ENCODE data around the gene GALNT9.
"Not testable (repeated sequence)": the region's sequence is repeated elsewhere in the genome, so short reads cannot be mapped to it uniquely, and the experiment has no call there.

Gene GALNT9

GRCh38 chr12:132314516-132315233 lies 14.7 kb downstream of the GALNT9 start:
- no peak for DNase-seq (ENCODE audit: low spot score)

DNA sequence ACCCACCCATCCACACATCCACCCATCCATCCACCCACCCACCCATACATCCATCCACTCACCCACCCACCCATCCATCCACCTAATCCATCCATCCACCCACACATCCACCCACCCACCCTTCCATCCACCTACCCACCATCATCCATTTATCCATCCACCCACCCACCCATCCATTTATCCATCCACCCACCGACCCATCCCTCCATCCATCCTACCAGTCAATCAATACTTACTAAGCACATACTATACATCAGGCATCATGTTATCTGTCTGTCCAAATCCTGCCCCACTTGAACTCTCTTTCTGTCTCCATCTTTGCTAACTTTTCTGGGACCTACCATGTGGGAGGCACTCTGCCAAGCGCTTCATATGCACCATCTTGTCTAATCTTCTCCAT lies 15.4 kb downstream of the GALNT9 start:
- no peak for DNase-seq (ENCODE audit: low spot score)

DNA sequence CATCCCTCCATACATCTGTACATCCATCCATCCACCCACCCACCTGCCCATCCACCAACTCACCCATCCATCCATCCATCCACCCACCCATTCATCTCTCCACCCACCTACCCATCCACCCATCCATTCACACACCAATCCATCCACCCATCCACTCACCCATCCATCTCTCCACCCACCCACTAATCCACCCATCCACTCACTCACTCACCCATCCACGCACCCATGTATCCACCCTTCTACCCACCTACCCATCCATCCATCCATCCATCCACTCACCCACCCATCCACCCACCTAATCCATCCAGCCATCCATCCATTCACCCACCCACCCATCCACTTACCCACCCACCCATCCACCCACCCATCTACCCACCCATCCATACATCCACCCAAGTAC lies 16.2 kb downstream of the GALNT9 start:
- no peak for DNase-seq (ENCODE audit: low spot score)

DNA sequence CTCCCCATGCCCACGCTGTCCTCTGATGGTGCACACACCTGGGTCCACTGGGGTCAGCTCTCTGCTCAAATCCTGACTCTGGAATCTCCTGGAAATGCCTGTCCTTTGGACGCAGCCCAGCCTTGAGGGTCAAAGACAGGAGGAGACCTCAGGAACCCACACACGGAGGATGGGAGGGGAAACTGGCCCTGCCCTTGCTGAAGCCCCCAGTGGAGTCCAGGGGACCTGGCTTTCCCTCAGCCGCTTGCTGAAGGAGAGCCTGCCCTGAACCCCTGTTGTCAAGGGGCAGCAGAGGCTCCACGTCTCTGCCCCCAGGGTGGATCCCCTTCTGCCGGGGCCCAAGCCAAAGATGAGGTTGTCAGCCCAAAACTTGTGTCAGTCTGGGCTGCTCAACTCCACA lies 16.9 kb downstream of the GALNT9 start:
- DNase-seq (ENCODE audit: low spot score) = no peak

GRCh38 chr12:132311201-132311915 lies 18.0 kb downstream of the GALNT9 start:
- no peak for DNase-seq (ENCODE audit: low spot score)

DNA sequence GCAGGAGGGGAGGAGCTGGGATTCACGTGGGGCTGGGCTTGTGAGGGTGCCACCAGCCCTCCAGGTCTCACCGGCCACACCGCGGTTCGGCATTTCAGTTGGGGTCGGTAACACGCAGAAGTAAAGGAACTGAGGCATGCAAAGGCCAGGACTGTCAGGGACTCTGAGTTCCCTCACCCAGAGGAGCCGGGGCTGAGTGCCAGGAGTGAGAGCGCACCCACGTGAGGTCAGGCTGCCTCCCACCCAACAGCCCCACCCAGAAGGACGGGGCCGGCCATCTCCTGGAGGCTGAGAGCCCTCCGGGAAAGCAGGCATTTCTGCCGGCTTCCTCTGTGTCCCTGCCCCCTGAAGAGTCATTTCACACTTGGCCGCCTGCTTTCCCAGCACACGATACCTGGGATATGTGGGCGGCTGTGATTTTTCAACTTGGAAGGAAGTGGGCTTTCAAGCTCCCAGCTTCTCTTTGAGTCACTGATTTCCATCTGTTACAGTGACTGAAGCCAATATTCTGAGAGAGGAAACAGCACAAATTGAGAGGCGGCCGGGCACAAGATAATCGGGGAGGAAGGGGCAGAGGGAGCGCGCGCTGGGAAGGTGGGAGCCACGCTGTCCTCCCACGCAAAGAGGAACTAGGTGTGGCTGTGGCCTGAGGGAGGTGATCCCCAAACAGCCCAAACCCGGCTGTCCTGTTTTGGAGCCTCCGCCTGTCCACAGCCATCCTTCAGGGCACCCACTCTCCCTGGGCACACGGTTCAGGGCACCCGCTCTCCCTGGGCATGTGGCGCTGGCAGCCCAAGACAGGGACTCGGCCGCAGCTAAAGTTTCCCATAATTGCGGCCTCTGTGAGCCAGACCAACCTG lies 19.0 kb downstream of the GALNT9 start:
- DNase-seq (ENCODE audit: low spot score) = no peak

DNA sequence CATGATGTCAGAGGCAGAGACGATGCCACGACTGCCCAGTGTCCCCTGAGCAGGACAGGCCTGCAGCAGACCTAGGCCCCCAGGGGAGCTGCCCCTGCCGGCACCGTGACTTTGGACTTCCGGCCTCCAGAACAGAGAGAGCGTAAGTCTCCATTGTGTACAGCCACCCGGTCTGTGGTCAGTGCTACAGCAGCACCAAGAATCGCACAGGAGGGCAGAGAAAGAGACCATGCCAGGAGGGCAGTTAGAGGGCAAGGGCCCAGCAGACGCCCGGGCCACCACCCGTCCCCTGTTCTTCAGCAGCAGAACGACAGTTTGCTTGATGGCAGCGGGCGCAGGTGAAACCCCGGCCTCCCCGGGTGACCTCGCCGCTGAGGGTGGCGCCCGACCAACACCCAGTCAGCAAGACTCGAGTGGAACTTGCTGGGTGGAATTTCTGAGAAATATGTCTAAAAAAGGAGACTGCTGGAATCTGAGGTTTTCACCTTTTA lies 19.7 kb downstream of the GALNT9 start:
- DNase-seq (ENCODE audit: low spot score) = no peak

DNA sequence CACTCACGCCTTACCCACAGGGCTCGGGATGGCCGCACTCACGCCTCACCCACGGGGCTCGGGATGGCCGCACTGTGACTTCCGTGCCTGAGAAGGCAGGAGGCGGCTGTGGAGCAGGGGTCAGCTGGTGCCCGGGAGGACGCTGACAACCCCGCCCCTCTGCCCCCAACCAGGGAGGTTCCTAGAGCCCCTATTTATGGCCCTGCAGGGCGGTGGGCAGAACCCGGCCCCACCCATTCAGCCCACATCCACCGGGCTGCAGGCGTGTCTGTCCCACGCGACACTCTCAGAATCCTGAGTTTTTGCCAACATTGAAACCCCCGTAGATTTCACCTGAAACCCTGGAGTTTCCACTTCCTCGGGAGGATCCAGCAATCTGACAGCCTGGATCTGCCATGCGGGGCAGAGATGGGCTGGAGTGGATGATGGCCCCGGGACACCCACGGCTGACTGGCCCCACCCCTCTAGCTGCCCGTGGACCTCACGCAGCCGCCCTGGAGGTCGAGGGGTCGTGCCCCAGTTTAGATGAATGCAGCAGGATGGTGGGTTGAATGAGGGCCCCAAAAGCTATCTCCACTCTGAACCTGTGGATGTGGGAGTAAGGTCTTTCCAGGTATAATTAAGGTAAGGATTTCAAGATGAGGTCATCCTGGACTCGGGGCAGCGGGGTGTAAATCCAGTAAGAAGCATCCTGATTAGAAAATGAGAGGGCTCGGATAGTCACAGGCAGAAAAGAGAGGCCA lies 20.4 kb downstream of the GALNT9 start:
- no peak for DNase-seq (ENCODE audit: low spot score)

DNA sequence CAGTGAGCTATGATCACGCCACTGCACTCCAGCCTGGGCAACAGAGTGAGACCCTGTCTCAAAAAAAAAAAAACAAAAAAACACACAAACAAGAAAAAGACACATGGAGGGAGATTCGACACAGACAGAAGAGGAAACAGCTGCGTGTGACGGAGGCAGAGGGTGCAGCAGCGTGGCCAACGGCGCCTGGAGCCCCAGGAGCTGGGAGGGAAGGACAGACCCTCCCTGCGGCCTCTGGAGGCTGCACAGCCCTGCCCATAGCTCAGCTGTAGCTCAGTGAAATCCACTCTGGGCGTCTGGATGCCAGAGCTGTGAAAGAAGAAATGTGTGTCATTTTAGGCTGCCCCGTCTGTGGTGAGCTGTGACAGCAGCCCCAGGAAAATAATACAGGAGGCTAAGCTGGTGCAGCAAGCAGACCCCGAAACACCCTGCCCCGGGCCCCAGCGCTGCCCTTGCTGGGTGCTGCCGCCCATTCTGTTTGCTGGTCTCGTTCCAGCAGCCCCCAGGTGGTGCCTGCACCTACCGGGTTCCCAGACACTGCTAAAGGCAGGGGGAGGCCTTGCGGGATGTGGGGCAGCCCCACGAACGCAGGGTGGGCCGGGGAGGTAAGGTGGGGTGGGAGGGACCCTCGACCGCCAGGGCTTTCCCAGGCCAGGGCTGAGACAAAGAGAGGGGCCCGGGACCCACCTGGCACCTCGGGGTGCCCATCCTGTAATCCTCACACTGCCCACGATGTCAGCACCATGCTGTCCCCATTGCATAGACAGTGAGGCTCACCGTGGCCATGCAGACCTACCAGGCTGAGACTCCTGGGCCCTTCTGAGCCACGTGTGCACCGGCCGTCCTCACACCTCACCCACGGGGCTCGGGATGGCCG lies 21.2 kb downstream of the GALNT9 start:
- no peak for DNase-seq (ENCODE audit: low spot score)

- DNase-seq (ENCODE audit: low spot score) = no peak
These were observed 22.6 kb downstream of the GALNT9 start for GRCh38 chr12:132306885-132307191.

DNA sequence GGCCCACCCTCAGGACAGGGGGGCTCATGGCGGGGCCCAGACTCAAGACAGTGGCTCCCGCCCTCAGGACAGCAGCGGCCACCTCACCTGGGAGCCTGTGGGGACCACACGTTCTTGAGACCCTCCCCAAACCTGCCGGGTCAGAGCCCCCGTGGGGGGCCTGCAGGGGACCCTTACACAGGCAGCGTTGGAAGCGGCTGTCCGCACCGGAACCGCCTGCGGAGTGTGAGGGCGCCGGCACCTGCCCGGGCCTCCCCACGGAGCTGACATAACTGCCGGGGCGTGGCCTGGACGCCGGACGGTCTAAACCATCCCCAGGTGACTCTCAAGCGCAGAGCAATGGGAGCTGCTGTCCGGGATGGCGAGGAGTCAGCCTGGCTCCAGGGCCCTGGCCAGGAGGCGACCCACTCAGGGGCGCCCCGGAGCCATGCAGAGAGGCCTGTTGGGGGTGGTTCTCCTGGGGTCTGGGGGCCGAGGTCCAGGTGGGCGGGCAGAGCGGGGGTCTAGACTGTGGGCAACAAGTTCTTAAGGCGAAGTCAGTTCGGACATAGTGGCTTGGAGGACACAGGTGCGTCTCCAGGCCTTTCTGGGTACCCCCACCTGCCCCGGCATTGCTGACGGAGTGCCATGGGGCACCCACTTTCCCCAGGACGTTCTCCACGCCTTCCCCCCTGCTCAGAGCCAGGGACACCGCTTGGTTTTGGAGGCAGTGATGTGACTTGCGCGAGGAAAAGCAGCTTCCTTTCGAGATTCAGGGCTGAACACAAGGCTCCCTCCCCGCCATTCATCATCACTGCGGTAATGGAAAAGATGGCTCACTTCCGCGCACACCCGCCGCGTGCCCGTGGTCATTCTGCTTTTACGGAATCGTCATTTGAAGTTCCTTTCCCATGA lies 23.2 kb downstream of the GALNT9 start:
- no peak for DNase-seq (ENCODE audit: low spot score)

- DNase-seq (ENCODE audit: low spot score) = no peak
These were observed 23.8 kb downstream of the GALNT9 start for GRCh38 chr12:132305560-132305966.

DNA sequence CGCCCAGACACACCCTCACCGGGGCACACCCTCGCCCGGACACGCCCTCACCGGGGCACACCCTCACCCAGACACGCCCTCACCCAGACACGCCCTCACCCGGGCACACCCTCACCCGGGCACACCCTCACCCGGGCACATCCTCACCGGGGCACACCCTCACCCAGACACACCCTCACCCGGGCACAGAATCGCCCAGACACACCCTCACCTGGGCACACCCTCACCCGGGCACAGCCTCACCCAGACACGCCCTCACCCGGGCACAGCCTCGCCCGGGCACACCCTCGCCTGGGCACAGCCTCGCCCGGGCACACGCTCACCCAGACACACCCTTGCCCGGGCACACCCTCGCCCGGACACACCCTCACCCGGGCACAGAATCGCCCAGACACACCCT lies 24.5 kb downstream of the GALNT9 start:
- not testable (repeated sequence) for DNase-seq (ENCODE audit: low spot score)

DNA sequence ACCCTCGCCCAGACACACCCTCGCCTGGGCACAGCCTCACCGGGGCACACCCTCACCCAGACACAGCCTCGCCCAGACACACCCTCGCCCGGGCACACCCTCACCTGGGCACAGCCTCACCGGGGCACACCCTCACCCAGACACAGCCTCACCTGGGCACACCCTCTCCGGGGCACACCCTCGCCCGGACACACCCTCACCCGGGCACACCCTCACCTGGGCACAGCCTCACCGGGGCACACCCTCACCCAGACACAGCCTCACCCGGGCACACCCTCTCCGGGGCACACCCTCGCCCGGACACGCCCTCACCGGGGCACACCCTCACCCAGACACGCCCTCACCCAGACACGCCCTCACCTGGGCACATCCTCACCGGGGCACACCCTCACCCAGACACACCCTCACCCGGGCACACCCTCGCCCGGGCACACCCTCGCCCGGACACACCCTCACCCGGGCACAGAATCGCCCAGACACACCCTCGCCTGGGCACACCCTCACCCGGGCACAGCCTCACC lies 25.5 kb downstream of the GALNT9 start:
- DNase-seq (ENCODE audit: low spot score) = not testable (repeated sequence)

GRCh38 chr12:132302466-132303358 lies 26.7 kb downstream of the GALNT9 start:
- DNase-seq (ENCODE audit: low spot score) = no peak

DNA sequence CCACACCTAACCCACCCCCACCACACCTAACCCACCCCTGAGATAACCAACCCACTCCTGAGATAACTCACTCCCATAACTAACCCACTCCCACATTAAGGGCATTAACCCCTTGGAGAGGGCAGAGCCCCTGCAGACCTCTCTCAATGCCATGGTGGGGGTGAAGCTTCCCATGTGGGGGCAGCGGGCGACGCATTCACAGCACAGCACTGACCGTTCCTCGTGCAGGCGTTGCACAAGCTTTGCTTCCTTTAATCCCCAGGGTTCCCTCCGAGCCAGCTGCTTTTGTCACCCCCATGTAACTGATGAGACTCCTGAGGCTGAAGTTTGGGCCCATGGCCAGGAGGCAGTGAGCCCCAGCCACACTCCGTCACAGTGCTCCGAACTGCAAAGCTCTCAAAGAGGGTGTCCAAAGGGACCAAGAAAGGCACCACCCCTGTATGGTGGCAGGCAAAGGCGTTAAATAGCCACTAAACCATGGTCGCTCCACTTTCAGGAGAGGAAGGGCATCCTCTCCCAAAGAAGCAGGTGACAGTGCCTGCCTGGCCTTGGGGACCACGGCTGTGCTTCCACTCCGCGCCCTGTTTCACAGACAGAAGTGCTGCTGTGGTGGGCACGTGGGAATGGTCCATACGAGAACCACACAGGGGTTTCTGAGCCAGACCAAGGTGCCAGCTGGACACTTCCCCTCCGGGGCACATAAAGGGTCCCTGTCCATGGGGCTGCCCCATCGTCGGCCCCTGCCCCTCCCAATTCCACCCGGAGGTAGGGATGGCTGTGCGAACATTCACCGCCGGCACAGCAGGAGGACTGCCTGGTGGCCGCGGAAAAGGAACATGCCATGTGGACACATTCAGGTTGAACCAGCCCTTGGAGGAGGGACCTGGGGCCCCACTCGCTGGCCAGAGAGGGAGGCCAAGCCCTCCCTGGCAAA lies 28.3 kb downstream of the GALNT9 start:
- DNase-seq (ENCODE audit: low spot score) = no peak

DNA sequence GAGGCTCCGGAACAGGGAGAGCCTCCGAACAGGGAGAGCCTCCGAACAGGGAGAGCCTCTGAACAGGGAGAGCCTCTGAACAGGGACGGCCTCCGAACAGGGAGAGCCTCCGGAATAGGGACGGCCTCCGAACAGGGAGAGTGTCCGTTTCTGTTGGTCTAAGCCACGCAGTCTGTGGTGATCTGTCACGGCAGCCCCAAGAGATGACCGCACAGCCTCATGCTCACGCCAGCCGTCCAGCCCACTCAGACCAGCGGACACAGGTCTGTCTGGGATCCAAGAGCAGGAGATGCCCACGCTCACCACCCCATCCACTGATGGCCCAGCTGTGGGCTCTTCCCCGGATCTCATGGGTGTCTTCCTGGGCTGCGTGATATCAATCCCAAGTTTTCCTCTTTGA lies 33.3 kb downstream of the GALNT9 start:
- no peak for DNase-seq (ENCODE audit: low spot score)
